DMS79 treated with DMSO at 0.1 percent for 48 hours (cell line): Measurements from ENCODE around the gene AHSG.

Experiments
- DNase-seq: peaks from one replicate; lab custom pipeline; 2025; lab: John Stamatoyannopoulos, UW

AHSG gene

DNA sequence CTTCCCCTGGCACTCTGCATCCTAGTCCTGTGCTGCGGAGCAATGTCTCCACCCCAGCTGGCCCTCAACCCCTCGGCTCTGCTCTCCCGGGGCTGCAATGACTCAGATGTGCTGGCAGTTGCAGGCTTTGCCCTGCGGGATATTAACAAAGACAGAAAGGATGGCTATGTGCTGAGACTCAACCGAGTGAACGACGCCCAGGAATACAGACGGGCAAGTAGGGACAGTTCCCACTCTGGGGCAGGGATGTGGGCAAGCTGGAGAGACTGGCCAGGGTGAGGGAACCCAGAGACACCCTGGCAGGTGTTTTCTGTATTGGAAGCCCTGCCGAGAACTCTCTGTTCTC, 27.6 kb downstream of the AHSG start:
- peak; percentile 62 for DNase-seq

DNA sequence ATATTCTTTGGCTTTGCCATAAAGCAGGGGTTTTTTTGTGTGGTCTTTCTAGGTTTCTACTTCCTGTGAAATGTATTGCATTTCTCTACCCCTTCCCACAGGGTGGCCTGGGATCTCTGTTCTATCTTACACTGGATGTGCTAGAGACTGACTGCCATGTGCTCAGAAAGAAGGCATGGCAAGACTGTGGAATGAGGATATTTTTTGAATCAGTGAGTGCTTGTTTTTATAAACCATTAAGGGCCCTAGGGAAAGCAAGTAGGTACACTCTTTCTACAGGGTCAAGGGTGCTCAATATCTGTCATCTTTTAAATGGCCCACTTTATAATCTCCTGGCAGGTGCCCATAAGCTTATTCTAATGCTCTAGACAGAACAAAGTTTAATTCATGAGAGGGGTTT, 28.1 kb downstream of the AHSG start:
- peak; percentile 93 for DNase-seq

- DNase-seq, result peak; percentile 29
Observed at GRCh38 chr3:186642014-186642413, 29.2 kb downstream of the AHSG start.

- DNase-seq, result no peak
Observed at GRCh38 chr3:186643493-186643892, 30.6 kb downstream of the AHSG start.

DNA sequence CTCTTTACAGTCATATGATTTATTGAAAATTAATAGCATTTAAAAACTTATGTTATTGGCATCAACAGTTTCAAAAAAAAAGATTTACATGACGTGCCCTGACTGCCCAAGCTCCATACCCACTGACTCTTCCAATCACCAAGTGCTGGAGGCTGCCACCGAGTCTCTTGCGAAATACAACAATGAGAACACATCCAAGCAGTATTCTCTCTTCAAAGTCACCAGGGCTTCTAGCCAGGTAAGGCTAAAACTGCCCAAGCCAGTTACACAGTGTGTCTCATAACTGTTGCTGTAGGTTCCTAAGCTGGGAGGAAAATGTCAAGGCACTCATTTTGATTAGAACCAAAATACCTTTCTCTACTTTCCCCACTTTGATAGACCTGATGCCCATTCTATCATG, 31.8 kb downstream of the AHSG start:
- DNase-seq, result no peak

DNA sequence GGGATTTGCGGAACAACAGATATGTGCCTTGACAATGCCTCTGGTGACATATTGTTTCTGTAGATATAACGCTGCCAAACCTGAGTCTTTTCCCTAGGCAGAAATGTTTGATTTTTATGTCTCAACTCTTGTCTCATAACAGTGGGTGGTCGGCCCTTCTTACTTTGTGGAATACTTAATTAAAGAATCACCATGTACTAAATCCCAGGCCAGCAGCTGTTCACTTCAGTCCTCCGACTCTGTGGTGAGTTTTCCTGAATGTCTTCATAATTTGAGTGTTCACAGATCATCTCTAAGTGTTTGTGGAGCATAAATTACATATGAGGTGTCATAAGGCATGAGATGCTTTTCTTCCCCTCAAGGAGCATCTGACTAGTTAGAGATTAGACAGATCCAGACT, 33.2 kb downstream of the AHSG start:
- no peak for DNase-seq

- no peak for DNase-seq
Observed at GRCh38 chr3:186646841-186647240, 34.0 kb downstream of the AHSG start.

- no peak for DNase-seq
Observed at GRCh38 chr3:186648851-186649250, 36.0 kb downstream of the AHSG start.

GRCh38 chr3:186651678-186652215, 38.9 kb downstream of the AHSG start:
- no peak for DNase-seq

GRCh38 chr3:186653080-186653707, 40.3 kb downstream of the AHSG start:
- DNase-seq, result no peak

DNA sequence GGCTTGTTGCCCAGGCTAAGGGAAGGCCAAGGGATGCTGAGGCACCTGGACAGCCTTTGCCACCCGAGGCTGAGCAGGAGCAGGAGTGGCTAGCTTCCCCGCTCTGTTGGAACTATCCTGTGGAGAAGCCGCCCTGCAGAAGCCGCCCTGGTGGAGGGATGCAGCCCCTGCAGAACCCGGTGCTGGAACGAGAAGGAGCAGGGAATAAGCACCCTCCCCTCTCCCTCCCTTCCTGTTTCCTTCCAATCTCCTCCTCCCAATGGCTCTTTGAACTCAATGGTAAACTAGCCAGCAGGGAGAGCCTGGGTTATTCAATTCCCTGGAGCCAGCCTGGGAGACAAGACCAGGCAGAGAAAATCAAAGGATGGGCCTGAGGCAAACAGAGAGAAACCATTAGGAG, 41.1 kb downstream of the AHSG start:
- no peak for DNase-seq

DNA sequence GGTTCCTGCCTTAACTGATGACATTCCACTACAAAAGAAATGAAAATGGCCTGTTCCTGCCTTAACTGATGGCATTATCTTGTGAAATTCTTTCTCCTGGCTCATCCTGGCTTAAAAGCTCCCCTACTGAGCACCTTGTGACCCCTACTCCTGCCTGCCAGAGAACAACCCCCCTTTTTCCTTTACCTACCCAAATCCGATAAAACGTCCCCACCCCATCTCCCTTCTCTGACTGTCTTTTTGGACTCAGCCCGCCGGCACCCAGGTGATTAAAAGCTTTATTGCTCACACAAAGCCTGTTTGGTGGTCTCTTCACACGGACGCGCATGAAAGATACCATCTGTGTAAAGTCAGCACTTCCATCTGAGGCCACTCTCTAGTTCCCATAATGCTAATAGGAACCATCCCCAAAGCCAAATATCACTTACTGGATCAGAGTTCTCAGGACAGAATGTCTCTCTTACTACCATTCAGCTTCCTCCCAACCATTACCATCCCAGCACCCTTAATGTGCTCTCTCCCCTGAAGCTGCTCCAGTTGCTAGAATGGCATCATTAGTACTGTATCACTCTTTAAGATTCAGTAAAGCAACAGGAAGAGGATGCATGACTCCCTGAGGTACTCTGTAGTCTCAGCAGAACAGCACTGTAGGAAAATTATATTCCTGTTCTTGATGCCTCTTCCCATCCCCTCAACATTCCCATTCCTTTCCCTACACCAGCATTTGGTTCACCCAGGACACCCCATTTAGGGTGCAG, 50.7 kb downstream of the AHSG start:
- DNase-seq, result no peak

GRCh38 chr3:186664119-186664495, 51.2 kb downstream of the AHSG start:
- DNase-seq, result no peak

GRCh38 chr3:186664506-186664905, 51.6 kb downstream of the AHSG start:
- no peak for DNase-seq

- DNase-seq, result no peak
Observed at GRCh38 chr3:186665625-186666188, 52.8 kb downstream of the AHSG start, which contains the start of gene HRG. HRG (plus strand) TSS chr3:186666014; CDS start chr3:186666032, 18 bp downstream.

DNA sequence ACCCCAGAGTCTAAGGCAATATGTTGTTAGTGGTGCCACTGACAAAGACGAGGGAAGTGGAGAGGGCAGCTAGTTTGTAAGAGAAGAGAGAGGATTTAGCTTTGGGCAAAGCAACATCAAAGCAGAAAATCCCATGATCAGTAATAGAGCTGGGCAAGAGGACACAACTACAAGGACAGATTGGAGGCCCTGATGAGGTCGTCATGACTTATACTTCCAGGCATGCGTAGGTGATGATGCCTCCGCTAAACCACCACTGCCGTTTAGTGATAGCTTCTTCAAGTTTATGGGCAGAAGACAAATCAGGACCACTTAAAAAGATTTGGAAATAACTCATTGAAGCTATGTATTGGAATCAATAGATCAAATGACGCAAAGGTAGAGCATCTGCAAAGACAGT, 55.6 kb downstream of the AHSG start:
- DNase-seq, result no peak

DNA sequence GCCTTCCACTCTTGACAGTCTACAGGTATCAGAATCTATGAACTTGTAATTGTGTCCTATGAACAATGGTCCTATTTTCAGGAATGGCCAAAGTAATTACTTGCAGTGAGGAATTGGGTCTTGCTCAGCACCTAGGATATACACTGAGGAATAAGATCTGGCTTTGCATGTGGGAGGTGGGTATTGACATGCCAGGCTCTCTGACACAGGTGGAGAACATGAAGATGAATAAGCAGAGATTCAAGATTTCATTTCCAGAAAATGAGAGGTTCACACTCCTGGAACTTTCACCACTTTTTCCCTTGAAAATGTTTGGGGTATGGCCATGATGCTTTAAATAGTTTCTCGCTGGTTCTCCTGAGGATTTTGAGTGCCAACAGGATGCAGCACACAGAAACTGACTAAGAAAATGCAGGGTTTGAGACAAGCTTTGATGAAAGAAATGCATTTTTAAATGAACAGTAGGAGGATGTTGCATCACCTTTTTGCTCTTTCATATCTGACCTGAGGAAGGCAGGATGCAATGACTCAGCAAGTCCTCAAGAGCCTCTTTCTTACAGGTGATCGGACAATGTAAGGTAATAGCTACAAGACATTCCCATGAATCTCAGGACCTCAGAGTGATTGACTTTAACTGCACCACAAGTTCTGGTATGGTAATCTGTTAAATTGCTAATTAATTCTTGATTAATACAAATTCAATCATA, 56.7 kb downstream of the AHSG start:
- no peak for DNase-seq

DNA sequence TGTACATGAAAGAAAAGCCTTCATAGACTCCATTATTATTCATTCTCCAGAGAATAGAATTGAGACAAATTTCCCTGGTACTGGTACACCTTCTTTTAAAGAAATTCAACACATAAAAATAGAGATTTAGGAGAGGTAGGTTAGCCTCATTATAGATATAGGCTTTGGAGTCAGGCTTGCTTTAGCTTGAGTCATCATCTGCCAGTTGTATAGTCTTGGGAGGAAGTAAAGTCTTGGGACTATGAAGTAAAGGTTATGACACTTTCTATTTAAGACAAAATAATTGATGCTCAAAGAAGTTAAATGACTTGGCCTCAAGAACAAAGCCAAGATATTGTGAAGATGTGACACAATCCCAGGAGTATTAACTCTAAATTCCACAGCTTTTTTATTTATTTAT, 57.3 kb downstream of the AHSG start:
- DNase-seq, result no peak
